ENCODE data around the gene TRAPPC3L.

GRCh38 chr6:116560130-116560529, 14.6 kb upstream of the TRAPPC3L start:
- TF ChIP-seq, protein P1, sequence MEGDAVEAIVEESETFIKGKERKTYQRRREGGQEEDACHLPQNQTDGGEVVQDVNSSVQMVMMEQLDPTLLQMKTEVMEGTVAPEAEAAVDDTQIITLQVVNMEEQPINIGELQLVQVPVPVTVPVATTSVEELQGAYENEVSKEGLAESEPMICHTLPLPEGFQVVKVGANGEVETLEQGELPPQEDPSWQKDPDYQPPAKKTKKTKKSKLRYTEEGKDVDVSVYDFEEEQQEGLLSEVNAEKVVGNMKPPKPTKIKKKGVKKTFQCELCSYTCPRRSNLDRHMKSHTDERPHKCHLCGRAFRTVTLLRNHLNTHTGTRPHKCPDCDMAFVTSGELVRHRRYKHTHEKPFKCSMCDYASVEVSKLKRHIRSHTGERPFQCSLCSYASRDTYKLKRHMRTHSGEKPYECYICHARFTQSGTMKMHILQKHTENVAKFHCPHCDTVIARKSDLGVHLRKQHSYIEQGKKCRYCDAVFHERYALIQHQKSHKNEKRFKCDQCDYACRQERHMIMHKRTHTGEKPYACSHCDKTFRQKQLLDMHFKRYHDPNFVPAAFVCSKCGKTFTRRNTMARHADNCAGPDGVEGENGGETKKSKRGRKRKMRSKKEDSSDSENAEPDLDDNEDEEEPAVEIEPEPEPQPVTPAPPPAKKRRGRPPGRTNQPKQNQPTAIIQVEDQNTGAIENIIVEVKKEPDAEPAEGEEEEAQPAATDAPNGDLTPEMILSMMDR (IDR thresholded peaks at IDR 0.05; ENCODE audit: borderline replicate concordance, extremely low read depth, low read length, poor library complexity, severe bottlenecking) = no peak
- TF ChIP-seq EZH2 (IDR thresholded peaks at IDR 0.05; ENCODE audit: borderline replicate concordance, low read depth, low read length, severe bottlenecking) = no peak
